Stimulated activated CD4-positive, alpha-beta T cell treated with anti-CD3 and anti-CD28 coated beads, Interleukin-15, amount 100 ng/mL, for 48 hours (primary cell): ENCODE results near the gene SPDYE17.
"Not testable (repeated sequence)": the region's sequence is repeated elsewhere in the genome, so short reads cannot be mapped to it uniquely, and the experiment has no call there.

Source experiments
- DNase-seq, 2 donors: peaks; one replicate each; pipeline ENCODE4 v3.0.0-alpha.2; 2020; ENCODE audit warnings: low read depth in 2 of 2

The SPDYE17 gene

GRCh38 chr7:76972391-76972790 is 59.8 kb downstream of the SPDYE17 start:
- not testable (repeated sequence) for DNase-seq
